Renal pelvis (tissue), 4 donors: ENCODE data around the gene RTN4R. TPM values are rescaled to one million over a fixed set of nuclear protein-coding genes. Genes with fewer than 3 reads are reported as not detected.
"Not testable (repeated sequence)": the region's sequence is repeated elsewhere in the genome, so short reads cannot be mapped to it uniquely, and the experiment has no call there.

Source experiments
- DNase-seq: peaks from one replicate; pipeline ENCODE4 v3.0.0-alpha.2; 2013
- polyA plus RNA-seq, 3 donors: library from polyadenylated mRNA; unstranded; fragments of 120-200 nt; gene quantifications; one replicate each; pipeline ENCODE4 v1.2.1, GENCODE V29; 2013; ENCODE audit not compliant: insufficient read length in 3 of 3

The RTN4R gene
- polyA plus RNA-seq, 3 donors = 5.8 to 11.2 (median 7.6) TPM

GRCh38 chr22:20307448-20308447, 39.6 kb upstream of the RTN4R start:
- DNase-seq = not testable (repeated sequence)

GRCh38 chr22:20306646-20307447, 38.7 kb upstream of the RTN4R start:
- not testable (repeated sequence) for DNase-seq

- DNase-seq = no peak
Observed at GRCh38 chr22:20305894-20306645, 38.0 kb upstream of the RTN4R start.

- DNase-seq = not testable (repeated sequence)
Observed at GRCh38 chr22:20305230-20305893, 37.2 kb upstream of the RTN4R start.

GRCh38 chr22:20304646-20305045, 36.5 kb upstream of the RTN4R start:
- DNase-seq = no peak

GRCh38 chr22:20303229-20303534, 35.1 kb upstream of the RTN4R start:
- DNase-seq = not testable (repeated sequence)

- no peak for DNase-seq
Observed at GRCh38 chr22:20302438-20303228, 34.5 kb upstream of the RTN4R start.

GRCh38 chr22:20299746-20300136, 31.6 kb upstream of the RTN4R start:
- DNase-seq = no peak

GRCh38 chr22:20298803-20299745, 31.0 kb upstream of the RTN4R start:
- DNase-seq = peak; percentile 79

GRCh38 chr22:20298110-20298802, 30.1 kb upstream of the RTN4R start:
- no peak for DNase-seq

- no peak for DNase-seq
Observed at GRCh38 chr22:20297414-20298109, 29.4 kb upstream of the RTN4R start.

- DNase-seq = no peak
Observed at GRCh38 chr22:20296598-20296997, 28.5 kb upstream of the RTN4R start.

- DNase-seq = no peak
Observed at GRCh38 chr22:20295262-20296064, 27.3 kb upstream of the RTN4R start.

GRCh38 chr22:20292673-20293232, 24.6 kb upstream of the RTN4R start:
- DNase-seq = peak; percentile 21

GRCh38 chr22:20292108-20292507, 24.0 kb upstream of the RTN4R start:
- no peak for DNase-seq

GRCh38 chr22:20291604-20292063, 23.5 kb upstream of the RTN4R start:
- no peak for DNase-seq

- no peak for DNase-seq
Observed at GRCh38 chr22:20291249-20291586, 23.1 kb upstream of the RTN4R start.
